Measurements from ENCODE around the gene RGMA. TPM values are rescaled to one million over a fixed set of nuclear protein-coding genes. Genes with fewer than 3 reads are reported as not detected.

RGMA gene
- total RNA-seq, 2 experiments from 2014 or later = not detected

DNA sequence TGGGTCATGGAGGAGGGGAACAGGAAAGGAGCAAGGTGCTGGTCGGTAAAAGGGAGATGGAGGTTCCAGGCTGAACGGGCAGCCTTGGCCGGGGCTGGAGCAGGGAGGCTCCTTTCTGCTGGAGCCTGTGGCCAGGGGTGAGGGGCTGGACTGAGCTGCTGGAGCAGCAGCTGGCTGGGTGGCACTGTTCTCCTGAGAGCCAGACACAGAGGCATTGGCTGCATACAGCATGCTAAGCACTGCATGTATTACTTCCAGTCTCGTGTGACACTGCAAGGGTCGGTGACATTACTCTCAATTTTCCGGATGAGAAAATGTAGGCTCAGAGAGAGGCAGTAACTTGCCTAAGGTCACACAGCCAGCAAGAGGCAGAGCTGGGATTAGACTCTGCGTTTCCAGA is 42.3 kb downstream of the RGMA start:
- H3K36me3 Mint-ChIP-seq (ENCODE audit: low read depth) = no peaks in the 10 kb centered on the region
- no peak for DNase-seq
- intact Hi-C loops (cut with micrococcal nuclease) = no loop called here
- TF ChIP-seq, protein P1, sequence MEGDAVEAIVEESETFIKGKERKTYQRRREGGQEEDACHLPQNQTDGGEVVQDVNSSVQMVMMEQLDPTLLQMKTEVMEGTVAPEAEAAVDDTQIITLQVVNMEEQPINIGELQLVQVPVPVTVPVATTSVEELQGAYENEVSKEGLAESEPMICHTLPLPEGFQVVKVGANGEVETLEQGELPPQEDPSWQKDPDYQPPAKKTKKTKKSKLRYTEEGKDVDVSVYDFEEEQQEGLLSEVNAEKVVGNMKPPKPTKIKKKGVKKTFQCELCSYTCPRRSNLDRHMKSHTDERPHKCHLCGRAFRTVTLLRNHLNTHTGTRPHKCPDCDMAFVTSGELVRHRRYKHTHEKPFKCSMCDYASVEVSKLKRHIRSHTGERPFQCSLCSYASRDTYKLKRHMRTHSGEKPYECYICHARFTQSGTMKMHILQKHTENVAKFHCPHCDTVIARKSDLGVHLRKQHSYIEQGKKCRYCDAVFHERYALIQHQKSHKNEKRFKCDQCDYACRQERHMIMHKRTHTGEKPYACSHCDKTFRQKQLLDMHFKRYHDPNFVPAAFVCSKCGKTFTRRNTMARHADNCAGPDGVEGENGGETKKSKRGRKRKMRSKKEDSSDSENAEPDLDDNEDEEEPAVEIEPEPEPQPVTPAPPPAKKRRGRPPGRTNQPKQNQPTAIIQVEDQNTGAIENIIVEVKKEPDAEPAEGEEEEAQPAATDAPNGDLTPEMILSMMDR (IDR thresholded peaks at IDR 0.05) = no peak
- ATAC-seq = no peak
- peaks cover 6% of the 10 kb centered on the region for H3K9me3 Mint-ChIP-seq
- ChIA-PET POLR2A (no interaction called here), CTCF (interaction anchor here (0.9 to 2.4 kb wide), 2 partner anchors 9 to 17 kb away, joined by 3 to 11 read pairs; no protein-coding TSS in a partner anchor)
- no peak overlapping the region for H3K27ac Mint-ChIP-seq
- H3K4me1 Mint-ChIP-seq (ENCODE audit: low read depth) = peaks cover 18% of the 10 kb centered on the region
- H3K27me3 Mint-ChIP-seq = no peaks in the 10 kb centered on the region
- no peak overlapping the region for H3K4me3 Mint-ChIP-seq

DNA sequence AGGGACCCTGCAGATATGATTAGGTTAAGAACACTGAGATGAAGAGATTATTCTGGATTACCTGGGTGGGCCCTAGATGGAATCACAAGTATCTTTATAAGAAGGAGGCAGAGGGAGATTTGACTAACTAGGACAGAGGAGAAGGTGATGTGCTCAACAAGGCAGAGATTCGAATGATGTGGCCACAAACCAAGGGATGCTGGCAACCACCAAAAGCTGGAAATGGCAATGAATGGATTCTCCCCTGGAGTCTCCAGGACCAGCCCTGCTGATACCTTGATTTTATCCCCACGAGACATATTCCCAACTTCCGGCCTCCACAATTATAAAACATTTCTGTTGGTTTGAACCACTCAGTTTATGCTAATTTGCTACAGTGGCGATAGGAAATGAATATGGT is 42.9 kb downstream of the RGMA start:
- ChIA-PET CTCF (interaction anchor here (2.4 kb wide), 1 partner anchor 16 kb away, joined by 11 read pairs; no protein-coding TSS in a partner anchor), POLR2A (no interaction called here)
- Mint-ChIP-seq H3K27me3 (no peaks in the 10 kb centered on the region), H3K9me3 (peaks cover 6% of the 10 kb centered on the region), H3K27ac (no peak overlapping the region), H3K36me3 (ENCODE audit: low read depth) (no peaks in the 10 kb centered on the region), H3K4me3 (no peak overlapping the region), H3K4me1 (ENCODE audit: low read depth) (peaks cover 18% of the 10 kb centered on the region)
- ATAC-seq (no peak), DNase-seq (no peak)
- intact Hi-C loops (cut with micrococcal nuclease) = no loop called here
- TF ChIP-seq, protein P1 (IDR thresholded peaks at IDR 0.05) = no peak

DNA sequence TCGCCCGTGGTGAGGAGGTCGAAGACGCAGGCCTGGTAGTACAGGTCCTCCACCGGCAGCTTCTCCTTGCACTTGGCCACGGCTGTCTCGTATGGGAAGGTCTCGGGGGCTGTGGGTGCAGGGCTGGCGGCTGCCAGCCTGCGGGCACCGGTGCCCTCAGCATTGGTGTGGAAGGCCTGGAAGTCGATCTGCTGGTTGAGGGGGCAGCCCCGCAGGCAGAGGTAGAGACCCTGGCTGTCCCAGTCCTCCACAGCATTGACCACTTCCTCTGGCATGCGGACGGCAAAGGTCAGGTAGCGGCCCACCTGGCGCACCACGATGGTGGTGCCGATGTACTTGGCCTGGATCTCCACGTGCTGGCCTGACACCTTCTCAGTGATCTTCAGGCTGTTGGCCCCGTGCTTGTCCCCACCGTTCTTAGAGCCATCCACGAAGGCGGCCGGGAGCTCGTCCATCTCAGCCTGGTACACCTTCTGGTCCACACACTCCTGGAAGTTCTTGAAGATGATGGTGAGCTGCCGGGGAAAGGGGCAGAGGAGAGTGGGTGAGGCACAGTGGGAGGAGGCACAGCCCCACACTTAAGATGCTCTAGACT is 43.7 kb downstream of the RGMA start:
- no peak overlapping the region for H3K4me3 Mint-ChIP-seq
- CTCF ChIA-PET = interaction anchor here (2.4 kb wide), 1 partner anchor 15 kb away, joined by 11 read pairs; no protein-coding TSS in a partner anchor
- no peak overlapping the region for H3K27ac Mint-ChIP-seq

DNA sequence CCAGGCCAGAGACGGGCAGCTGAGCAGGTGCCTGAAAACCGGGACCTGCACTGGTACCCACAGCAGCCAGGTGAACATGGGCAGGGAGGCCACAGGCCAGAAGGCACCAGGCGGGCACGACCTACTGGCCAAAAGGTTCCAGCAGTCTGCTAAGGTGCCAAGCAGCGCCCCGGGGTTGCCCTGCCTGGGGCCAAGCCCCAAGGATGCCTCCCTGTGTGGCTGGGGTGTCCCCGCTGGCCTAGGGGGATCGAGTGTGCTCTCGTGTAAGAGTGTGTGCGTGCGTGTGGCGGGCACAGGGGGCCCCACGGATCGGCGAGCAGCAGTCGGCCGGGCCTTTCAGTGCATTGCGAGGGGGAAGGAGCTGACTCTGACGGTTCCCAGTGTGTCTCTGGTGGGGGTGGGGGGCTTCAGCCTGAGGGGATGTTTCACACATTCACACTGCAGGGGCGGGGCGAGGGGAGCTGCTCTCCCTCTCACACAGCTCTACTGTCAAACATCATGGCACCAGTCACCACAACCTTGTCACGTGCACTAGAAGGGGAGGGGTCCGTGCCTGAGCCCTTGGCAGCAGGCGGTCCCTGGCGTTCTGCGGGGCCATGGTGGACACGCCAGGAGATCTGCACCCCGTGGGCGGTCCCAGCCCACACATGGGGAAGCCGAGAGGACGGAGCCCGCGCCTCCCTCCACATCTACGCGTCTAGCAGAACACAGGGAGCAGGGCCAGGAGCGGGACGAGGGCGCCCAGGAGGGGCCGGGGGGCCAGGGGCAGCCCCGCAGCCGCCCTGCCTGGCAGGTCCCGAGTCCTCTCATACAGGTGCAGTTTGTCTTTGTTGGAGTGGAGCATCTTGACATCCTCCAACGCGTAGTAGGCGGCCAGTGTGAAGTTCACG is 44.5 kb downstream of the RGMA start:
- Mint-ChIP-seq H3K4me1 (ENCODE audit: low read depth) (peaks cover 15% of the 10 kb centered on the region), H3K4me3 (no peak overlapping the region), H3K36me3 (ENCODE audit: low read depth) (no peaks in the 10 kb centered on the region), H3K9me3 (peaks cover 6% of the 10 kb centered on the region), H3K27me3 (no peaks in the 10 kb centered on the region), H3K27ac (no peak overlapping the region)
- intact Hi-C loops (cut with micrococcal nuclease) = no loop called here
- DNase-seq (no peak), ATAC-seq (no peak)
- CTCF ChIA-PET = interaction anchor here (2.4 kb wide), 1 partner anchor 15 kb away, joined by 11 read pairs; no protein-coding TSS in a partner anchor
- POLR2A ChIA-PET = no interaction called here
- TF ChIP-seq, protein P1 (IDR thresholded peaks at IDR 0.05) = no peak

More for the DNA sequence above, 43.7 kb downstream of the RGMA start:
- Mint-ChIP-seq H3K4me1 (ENCODE audit: low read depth) (peaks cover 18% of the 10 kb centered on the region), H3K9me3 (peaks cover 6% of the 10 kb centered on the region), H3K27me3 (no peaks in the 10 kb centered on the region), H3K36me3 (ENCODE audit: low read depth) (no peaks in the 10 kb centered on the region)
- ATAC-seq = no peak
- TF ChIP-seq, protein P1 (IDR thresholded peaks at IDR 0.05) = no peak
- no peak for DNase-seq
- intact Hi-C loops (cut with micrococcal nuclease) = no loop called here
- POLR2A ChIA-PET = no interaction called here

Data from activated CD8-positive, alpha-beta T cell treated with anti-CD3 and anti-CD28 coated beads for 36 hours (primary cell).